Spleen (tissue), 11 donors: ENCODE data around the gene CIRBP. TPM values are rescaled to one million over a fixed set of nuclear protein-coding genes. Genes with fewer than 3 reads are reported as not detected.
"Not testable (repeated sequence)": the region's sequence is repeated elsewhere in the genome, so short reads cannot be mapped to it uniquely, and the experiment has no call there.

Source experiments
- DNase-seq: peaks from one replicate; pipeline ENCODE4 v3.0.0-alpha.2; 2020
- H3K27ac ChIP-seq, 8 donors: fragments of 200-600 bp; sonication (generic) in 7 of 8; 1 replicate in 4 of 8; 2 replicates in 4 of 8; pipeline versions ENCODE4 v1.5.0 to v1.8.0; 2016 to 2021; ENCODE audit warnings: inconsistent platforms in 4 of 8, mild to moderate bottlenecking in 4 of 8, moderate library complexity in 1 of 8
- H3K27me3 ChIP-seq, 7 donors: fragments of 200-600 bp; sonication (generic) in 6 of 7; replicated peaks in 1 of 7; 1 replicate in 4 of 7; 2 replicates in 3 of 7; pipeline versions ENCODE4 v1.5.0 to v1.8.0; 2016 to 2021; ENCODE audit warnings: inconsistent platforms in 3 of 7, mild to moderate bottlenecking in 1 of 7
- H3K36me3 ChIP-seq, 6 donors: fragments of 200-600 bp; sonication (generic) in 5 of 6; 1 replicate in 4 of 6; 2 replicates in 2 of 6; pipeline versions ENCODE4 v1.5.0 to v1.8.0; 2016 to 2021; ENCODE audit warnings: inconsistent platforms in 2 of 6
- H3K4me1 ChIP-seq, 6 donors: fragments of 200-600 bp; sonication (generic) in 5 of 6; 1 replicate in 3 of 6; 2 replicates in 3 of 6; pipeline versions ENCODE4 v1.5.0 to v1.8.0; 2016 to 2021; ENCODE audit warnings: inconsistent platforms in 3 of 6
- H3K4me3 ChIP-seq, 8 donors: fragments of 200-600 bp; sonication (generic) in 7 of 8; 1 replicate in 4 of 8; 2 replicates in 4 of 8; pipeline versions ENCODE4 v1.5.0 to v1.8.0; 2016 to 2021; ENCODE audit warnings: inconsistent platforms in 4 of 8, mild to moderate bottlenecking in 4 of 8, moderate library complexity in 2 of 8
- H3K9me3 ChIP-seq, 8 donors: fragments of 200-600 bp; sonication (generic) in 7 of 8; 1 replicate in 4 of 8; 2 replicates in 4 of 8; pipeline versions ENCODE4 v1.5.0 to v1.8.0; 2016 to 2021; ENCODE audit warnings: inconsistent platforms in 4 of 8
- POLR2A ChIP-seq, 3 donors: fragments of 450-650 bp; IDR thresholded peaks; one replicate each; pipeline ENCODE4 v1.5.1; 2017; ENCODE audit warnings: antibody characterized with exemption in 3 of 3, mild to moderate bottlenecking in 1 of 3
- POLR2AphosphoS5 ChIP-seq, 3 donors: sonication (generic); formaldehyde crosslinking; IDR thresholded peaks; one replicate each; pipeline ENCODE4 v1.5.1; 2017; ENCODE audit warnings: antibody characterized with exemption in 3 of 3
- WGBS, 5 donors: extraction: QIAGEN DNeasy Blood & Tissue Kit in 3 of 5; methylation state at CpG; one replicate each; pipeline versions ENCODE4 v1.1.5 to v1.1.7; 2013 to 2018; 5-methylcytosine and 5-hydroxymethylcytosine counted together
- intact Hi-C: fragments of 100-400 bp; cut with DNase I; formaldehyde crosslinking; loops from one replicate; pipeline ENCODE4 v1.15.0; 2023; ENCODE audit warnings: low total_unique reads
- polyA plus RNA-seq, 3 donors: library from polyadenylated mRNA; stranded (reverse); fragments of 200-250 nt; gene quantifications; one replicate each; pipeline ENCODE4 v1.2.1, GENCODE V29; 2013
- total RNA-seq, 7 donors: library from RNA; depleted of rRNA in 3 of 7; stranded (reverse); fragments of >200 nt in 3 of 7; fragmentation: NEBNext Ultra II Directional in 4 of 7; extraction: Animal tissue kit (Norgen Biotek cat#: 25700) in 4 of 7; gene quantifications; one replicate each; pipeline versions ENCODE4 v1.1.0 to v1.2.1, GENCODE V29; 2016 to 2021
- TF ChIP-seq, protein P1 (sequence below), 11 experiments: fragments of 200-600 bp in 7 of 11; fragments of 450-650 bp in 4 of 11; sonication (generic) in 4 of 11; IDR thresholded peaks in 8 of 11; conservative IDR thresholded peaks in 3 of 11; 1 replicate in 7 of 11; 2 replicates in 4 of 11; pipeline versions ENCODE4 v1.4.0 to v1.8.0; 2016 to 2021; ENCODE audit warnings: antibody characterized with exemption in 11 of 11, inconsistent platforms in 4 of 11, mild to moderate bottlenecking in 1 of 11
- donor health status: healthy with polysubstance abuse.
- donor health status: DM: no; HTN: no; CAD: no; lungs with moderate emphysema.
- donor health status: DM: no; HTN: no; CAD: no.
- donor health status: Bipolar disorder and iron deficiency.
- donor health status: healthy.
- donor health status: DM: no; HTN: no; CAD: no.
- donor health status: DM: yes; HTN: yes; CAD: no.

Gene CIRBP
- total and polyA plus RNA-seq, 10 donors: 333 to 894 (median 516) TPM

DNA sequence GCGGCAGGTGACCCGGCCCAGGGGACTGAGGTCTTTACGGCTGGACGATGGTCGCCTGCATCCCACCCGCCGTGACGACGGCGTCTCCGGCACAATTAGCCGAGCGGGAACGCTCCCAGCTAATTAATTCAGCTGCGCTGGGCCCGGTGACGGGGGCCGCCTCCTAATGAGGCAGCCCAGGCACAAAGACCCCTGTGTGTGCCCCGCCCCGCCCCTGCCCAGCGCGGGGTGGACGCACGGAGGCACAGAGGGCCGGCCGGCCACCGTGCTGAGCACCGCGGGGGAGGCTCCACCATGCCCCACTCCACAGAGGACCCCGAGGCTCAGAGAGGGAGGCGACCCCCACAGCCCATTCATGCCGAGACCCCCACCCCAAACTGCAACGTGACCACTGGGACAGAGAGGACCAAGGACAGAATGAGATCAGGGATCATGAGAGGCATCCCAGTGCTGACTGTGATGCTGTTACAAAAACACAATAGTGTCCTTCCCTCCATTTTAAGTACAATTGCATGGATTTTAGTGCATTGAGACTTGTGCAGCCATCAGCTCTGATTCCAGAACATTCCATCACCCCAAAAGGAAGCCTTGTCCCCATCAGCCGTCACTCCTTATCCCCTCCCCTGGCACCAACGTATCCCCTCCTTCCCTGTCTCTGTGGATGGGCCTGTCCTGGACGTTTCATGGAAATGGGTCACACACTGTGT is 33.6 kb downstream of the CIRBP start:
- Histone ChIP-seq H3K4me1 (no peaks in the 10 kb centered on the region), H3K27ac (no peak overlapping the region), H3K9me3 (no peaks in the 10 kb centered on the region), H3K27me3 (peaks cover 0 to 10% (median 0%) of the 10 kb centered on the region in 7 donors), H3K4me3 (no peak overlapping the region), H3K36me3 (no peaks in the 10 kb centered on the region)
- WGBS, 5 donors: 75 to 90% (median 81%) methylated on average over 17 to 36 of the region's 36 CpGs
- no peak for DNase-seq
- TF ChIP-seq, protein P1, sequence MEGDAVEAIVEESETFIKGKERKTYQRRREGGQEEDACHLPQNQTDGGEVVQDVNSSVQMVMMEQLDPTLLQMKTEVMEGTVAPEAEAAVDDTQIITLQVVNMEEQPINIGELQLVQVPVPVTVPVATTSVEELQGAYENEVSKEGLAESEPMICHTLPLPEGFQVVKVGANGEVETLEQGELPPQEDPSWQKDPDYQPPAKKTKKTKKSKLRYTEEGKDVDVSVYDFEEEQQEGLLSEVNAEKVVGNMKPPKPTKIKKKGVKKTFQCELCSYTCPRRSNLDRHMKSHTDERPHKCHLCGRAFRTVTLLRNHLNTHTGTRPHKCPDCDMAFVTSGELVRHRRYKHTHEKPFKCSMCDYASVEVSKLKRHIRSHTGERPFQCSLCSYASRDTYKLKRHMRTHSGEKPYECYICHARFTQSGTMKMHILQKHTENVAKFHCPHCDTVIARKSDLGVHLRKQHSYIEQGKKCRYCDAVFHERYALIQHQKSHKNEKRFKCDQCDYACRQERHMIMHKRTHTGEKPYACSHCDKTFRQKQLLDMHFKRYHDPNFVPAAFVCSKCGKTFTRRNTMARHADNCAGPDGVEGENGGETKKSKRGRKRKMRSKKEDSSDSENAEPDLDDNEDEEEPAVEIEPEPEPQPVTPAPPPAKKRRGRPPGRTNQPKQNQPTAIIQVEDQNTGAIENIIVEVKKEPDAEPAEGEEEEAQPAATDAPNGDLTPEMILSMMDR (IDR thresholded peaks at IDR 0.05 in 8 of 11, conservative IDR thresholded peaks at IDR 0.05 in 3 of 11): no peak
- TF ChIP-seq POLR2AphosphoS5 (IDR thresholded peaks at IDR 0.05) (no peak), POLR2A (IDR thresholded peaks at IDR 0.05) (no peak)
- intact Hi-C loops: no loop called here

DNA sequence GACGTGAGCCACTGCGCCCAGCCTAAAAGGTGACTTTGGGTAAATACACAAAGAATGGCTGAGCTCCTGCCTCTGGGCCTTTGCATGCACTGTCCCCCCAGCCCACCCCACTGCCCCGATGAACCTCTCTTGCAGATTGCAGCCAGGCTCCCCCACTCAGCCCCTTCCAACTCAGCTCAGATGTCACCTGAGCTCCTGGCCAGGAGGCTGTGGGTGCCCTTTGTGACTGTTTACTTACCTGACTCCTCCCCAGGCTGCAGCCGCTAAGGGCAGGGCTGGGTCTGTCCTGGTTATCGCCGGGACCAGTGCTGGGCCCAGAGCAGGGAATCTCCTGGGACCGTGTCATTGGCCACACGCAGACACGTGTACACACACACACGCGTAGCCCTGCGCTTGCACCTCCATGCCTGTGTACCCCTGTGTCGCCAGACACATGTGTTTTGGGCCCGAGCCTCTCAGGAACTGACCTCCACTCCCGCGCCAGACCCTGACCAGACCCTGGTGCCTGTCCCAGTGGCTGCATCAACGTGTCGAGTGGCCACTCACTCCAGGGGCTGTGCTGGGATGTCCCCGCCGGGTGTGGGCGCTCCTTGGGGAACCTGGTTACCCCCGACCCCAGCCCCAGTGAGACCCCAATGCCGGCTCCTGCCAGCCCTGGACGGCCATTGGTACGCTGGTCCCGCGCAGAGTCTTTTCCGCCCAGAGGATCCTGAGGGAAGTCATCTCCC is 35.2 kb downstream of the CIRBP start:
- no peak overlapping the region for H3K27ac ChIP-seq
- no peak overlapping the region for H3K4me3 ChIP-seq
- H3K36me3 ChIP-seq: no peaks in the 10 kb centered on the region
- TF ChIP-seq, protein P1 (IDR thresholded peaks at IDR 0.05 in 8 of 11, conservative IDR thresholded peaks at IDR 0.05 in 3 of 11): no peak
- no peak for TF ChIP-seq POLR2A (IDR thresholded peaks at IDR 0.05)
- no peak for TF ChIP-seq POLR2AphosphoS5 (IDR thresholded peaks at IDR 0.05)
- no peaks in the 10 kb centered on the region for H3K4me1 ChIP-seq
- 87 to 94% (median 91%) methylated on average over 13 to 28 of the region's 28 CpGs for WGBS, 5 donors
- peak; percentile 62 for DNase-seq
- intact Hi-C loops: no loop called here
- peaks cover 0 to 10% (median 0%) of the 10 kb centered on the region in 7 donors for H3K27me3 ChIP-seq
- no peaks in the 10 kb centered on the region for H3K9me3 ChIP-seq

DNA sequence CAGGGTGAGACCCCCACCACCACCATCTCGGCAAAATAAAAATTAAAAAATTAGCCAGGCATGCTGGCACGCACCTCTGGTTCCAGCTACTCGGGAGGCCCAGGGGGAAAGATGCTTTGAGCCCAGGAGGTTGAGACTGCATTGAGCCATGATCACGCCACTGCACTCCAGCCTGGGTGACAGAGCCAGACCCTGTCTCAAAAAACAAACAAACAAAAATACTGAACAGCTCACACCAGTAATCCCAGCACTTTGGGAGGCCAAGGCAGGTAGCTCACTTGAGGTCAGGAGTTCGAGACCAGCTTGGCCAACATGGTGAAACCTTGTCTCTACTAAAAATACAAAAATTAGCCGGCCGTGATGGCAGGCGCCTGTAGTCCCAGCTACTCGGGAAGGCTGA is 36.2 kb downstream of the CIRBP start:
- H3K36me3 ChIP-seq, H3K27ac ChIP-seq, DNase-seq, H3K9me3 ChIP-seq, H3K4me1 ChIP-seq, H3K4me3 ChIP-seq, intact Hi-C loops: not testable (repeated sequence)
- H3K27me3 ChIP-seq: peaks cover 0 to 11% (median 0%) of the 10 kb centered on the region in 7 donors
- 81 to 90% (median 89%) methylated on average over 9 of the region's 9 CpGs for WGBS, 5 donors

DNA sequence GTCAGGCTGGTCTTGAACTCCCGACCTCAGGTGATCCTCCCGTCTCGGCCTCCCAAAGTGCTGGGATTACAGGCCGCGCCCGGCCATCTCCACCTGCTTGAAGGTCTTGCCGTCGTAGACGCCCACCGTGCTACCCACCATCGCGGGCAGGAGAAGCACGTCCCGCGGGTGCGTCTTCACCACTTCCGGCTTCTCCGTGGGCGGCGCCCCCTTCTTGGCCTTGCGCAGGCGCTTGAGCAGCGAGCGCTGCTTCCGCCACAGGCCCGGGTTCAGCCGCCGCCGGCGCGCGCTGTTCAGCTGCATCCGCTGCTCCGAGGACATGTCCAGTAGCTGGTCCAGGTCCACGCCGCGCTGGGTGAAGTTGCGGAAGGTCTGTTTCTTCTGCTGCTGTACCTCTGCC is 38.2 kb downstream of the CIRBP start:
- Histone ChIP-seq H3K9me3 (no peaks in the 10 kb centered on the region), H3K4me3 (no peak overlapping the region), H3K36me3 (no peaks in the 10 kb centered on the region), H3K27me3 (peaks cover 0 to 30% (median 0%) of the 10 kb centered on the region in 7 donors), H3K4me1 (no peaks in the 10 kb centered on the region), H3K27ac (no peak overlapping the region)
- TF ChIP-seq, protein P1 (IDR thresholded peaks at IDR 0.05 in 8 of 11, conservative IDR thresholded peaks at IDR 0.05 in 3 of 11): no peak
- TF ChIP-seq POLR2AphosphoS5 (IDR thresholded peaks at IDR 0.05) (no peak), POLR2A (IDR thresholded peaks at IDR 0.05) (no peak)
- intact Hi-C loops: no loop called here
- WGBS, 5 donors: 89 to 93% (median 92%) methylated on average over 27 to 38 of the region's 38 CpGs
- no peak for DNase-seq
